Colon (tissue), 2 donors: ENCODE results near the gene NOL9.
"Not testable (repeated sequence)": the region's sequence is repeated elsewhere in the genome, so short reads cannot be mapped to it uniquely, and the experiment has no call there.

Experiments
- FAIRE-seq: peaks from 2 replicates; lab custom pipeline; 2012; peaks lifted over from hg19 to GRCh38; lab: Jason Lieb, UNC
- donor health status: control.
- donor health status: control.

Gene NOL9

DNA sequence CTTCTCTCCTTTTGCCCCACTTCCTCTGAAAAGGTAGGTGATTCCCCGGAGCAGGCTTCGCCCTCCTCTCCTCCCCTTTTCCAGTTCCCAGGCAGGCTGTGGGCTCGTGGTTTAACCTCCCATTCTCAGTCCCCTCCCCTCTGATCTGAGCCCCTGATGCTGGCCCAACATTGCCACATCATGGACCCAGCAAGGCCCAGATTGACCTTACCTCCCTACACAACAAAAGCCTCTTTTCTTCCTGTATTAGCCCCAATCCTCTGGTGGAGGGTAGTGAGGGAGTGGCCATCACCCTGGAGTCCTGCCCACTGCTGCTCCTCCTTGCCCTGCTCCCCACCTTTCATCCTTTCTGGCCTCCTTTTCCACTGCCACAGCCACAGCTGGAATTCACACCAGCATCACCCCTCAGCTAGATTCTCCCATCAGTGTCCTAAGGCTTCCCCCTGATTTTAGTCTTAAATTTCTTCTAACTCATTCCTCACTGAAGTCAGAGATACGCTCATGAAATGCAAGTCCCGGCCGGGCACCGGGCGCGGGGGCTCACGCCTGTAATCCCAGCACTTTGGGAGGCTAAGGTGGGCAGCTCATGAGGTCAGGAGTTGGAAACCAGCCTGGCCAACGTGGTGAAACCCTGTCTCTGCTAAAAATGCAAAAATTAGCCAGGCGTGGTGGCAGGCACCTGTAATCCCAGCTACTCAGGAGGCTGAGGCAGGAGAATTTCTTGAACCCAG, 18.5 kb upstream of the NOL9 start:
- no peak for FAIRE-seq

DNA sequence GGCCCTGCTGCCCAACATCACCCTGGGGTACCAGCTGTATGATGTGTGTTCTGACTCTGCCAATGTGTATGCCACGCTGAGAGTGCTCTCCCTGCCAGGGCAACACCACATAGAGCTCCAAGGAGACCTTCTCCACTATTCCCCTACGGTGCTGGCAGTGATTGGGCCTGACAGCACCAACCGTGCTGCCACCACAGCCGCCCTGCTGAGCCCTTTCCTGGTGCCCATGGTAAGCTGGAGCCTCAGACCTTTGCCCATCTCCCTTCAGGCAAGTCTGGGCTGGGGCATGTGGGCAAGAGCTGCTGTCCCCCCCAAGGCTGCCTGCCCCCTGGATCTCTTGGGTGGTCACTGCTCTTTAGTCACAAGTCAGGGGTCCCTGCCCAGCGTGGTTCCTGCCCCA, 16.7 kb upstream of the NOL9 start:
- no peak for FAIRE-seq

DNA sequence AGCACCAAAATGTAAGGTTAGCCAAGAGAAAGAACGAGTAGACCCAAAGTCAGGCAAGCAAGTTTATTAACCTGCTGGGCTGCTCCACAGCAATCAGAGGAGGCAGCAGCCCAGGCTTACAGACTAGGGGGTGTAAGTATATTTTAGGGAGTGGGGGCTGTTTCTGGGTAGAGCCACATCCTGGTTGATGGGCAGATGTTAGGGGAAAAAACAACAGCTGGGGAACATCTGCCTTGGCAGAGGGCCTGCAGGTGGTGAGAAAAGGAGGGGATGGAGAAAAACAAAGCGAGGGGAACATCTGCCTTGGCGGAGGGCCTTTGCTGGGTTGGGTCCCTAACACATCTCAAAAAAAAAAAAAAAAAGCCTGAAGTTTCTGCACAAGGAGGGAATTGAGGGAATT, 15.8 kb upstream of the NOL9 start:
- no peak for FAIRE-seq

DNA sequence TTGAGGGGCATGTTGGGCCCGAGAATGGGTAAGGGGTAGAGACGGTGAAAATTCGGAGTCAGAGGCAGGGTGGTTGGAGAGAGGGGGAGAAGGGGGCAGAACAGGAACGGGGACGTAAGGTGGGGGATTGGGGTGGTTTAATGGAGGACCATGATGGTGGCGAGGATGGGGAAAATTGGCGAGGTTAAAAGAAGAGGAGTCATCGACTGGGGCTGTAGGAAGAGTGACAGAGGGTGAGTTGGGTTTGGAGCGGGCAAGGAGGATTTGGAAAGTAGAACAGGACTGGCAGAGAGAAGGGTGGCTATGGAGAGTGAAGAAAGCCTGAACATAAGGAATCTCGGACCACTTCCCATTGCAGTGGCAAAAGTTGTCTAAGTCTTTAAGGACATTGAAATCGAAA, 14.7 kb upstream of the NOL9 start:
- FAIRE-seq = no peak

DNA sequence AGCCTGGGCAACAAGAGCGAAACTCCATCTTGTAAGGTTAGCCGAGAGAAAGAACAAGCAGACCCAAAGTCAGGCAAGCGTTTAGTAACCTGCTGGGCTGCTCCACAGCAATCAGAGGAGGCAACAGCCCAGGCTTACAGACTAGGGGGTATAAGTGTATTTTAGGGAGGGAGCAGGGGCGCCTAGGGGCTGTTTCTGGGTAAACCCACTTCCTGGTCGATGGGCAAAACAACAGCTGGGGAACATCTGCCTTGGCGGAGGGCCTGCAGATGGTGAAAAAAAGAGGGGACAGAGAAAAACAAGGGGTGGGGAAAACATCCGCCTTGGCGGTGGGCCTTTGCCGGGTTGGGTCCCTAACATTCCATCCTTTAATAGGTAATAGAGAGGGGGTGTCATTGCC, 6.0 kb upstream of the NOL9 start:
- FAIRE-seq = no peak

DNA sequence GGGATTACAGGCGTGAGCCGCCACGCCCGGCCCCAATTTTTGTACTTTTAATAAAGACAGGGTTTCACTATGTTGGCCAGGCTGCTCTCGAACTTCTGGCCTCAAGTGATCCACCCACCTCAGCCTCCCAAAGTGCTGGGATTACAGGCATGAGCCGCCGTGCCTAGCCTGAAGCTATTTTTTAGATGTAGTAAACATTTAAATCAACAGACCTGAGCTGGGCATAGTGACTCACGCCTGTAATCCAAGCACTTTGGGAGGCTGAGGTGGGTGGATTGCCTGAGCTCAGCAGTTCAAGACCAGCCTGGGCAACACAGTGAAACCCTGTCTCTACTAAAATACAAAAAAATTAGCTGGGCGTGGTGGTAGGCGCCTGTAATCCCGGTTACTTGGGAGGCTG, 4.8 kb upstream of the NOL9 start:
- not testable (repeated sequence) for FAIRE-seq

DNA sequence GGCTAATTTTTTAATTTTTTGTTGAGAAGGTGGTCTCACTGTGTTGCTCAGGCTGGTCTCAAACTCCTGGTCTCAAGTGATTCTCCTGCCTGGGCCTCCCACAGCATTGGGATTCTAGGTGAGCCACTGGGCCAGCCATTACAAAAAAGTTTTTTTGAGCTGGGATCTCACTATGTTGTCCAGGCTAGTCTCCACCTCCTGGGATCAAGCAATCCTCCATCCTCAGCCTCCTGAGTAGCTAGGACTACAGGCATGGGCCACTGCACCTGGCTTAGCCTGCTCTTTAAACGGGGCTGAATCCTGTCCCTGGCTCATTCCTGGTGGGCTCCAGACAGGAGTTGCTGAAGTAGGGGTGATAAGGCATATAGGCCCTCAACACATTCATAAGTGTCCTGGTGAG, 3.3 kb upstream of the NOL9 start:
- no peak for FAIRE-seq

DNA sequence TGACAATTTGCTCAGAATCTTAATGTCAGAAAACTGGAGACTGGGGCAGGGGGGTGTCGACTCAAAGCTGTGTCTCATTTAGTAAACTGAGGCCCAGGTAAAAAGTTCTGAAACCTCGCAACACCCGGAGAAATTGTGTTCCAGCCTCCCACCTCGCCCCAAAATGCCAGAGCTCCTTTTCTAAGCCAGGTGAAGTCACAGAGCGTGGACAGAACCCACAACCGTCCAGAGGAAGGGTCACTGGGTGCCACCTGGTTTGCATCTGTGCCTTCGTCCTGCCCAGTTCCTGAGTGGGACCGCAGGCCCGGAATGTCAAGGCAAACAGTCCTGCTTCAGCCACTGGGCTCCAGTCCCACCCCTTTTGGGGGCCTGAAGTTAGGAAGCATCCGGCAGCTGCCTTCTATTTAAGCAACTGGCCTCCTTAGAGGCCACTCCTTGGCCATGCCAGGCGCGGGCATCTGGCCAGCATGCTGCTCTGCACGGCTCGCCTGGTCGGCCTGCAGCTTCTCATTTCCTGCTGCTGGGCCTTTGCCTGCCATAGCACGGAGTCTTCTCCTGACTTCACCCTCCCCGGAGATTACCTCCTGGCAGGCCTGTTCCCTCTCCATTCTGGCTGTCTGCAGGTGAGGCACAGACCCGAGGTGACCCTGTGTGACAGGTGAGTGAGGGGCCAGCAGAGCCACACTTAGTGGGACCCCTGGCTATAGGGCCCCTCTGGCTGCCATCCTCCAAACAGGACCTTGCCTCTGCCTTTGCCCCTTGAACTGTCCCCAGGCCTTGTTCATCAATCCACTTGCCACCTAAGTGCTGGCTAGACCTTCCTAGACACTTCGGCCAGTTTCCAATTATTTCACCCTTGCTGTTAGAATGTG, 830 bp upstream of the NOL9 start, which contains the start of gene TAS1R1:
Gene TAS1R1, plus strand, starts transcription at position 401 of the 872 bp plus-strand sequence. Its CDS starts 67 bp downstream, at position 468.
- no peak for FAIRE-seq

DNA sequence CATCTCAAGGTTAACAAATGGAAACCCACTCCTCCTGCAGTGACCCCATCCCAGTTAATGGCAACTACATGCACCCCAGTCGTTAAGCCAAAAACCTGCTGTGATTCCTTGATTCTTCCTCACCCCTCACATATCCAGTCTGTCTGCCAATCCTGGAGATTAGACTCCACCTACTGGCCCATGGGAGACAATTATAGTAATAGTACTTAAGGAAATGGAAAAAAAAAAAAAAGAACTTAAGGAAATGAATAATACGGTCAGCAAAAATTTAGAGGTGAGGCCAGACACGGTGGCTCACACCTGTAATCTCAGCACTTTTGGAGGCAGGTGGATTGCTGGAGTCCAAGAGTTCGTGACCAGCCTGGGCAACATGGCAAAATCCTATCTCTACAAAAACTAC, 7.0 kb downstream of the NOL9 start:
- FAIRE-seq = no peak

DNA sequence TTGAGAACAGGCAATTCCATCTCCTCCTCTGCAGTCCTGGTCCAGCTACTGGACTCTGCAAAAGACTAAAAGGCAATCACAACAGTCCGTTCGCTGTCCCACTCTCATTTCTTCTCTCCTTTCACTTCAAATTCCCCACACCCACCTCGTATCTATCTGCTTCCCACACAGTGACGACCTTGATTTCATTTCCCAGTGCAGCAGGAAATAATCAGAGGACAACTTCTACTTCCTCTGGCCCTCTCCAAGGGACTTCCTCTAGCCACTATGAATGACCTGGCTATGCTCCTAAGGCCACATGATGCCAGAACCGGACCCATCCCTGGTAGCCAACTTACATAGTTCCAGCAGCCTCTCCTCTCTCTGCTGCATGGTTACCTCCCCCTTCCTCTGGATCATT, 8.0 kb downstream of the NOL9 start:
- no peak for FAIRE-seq

DNA sequence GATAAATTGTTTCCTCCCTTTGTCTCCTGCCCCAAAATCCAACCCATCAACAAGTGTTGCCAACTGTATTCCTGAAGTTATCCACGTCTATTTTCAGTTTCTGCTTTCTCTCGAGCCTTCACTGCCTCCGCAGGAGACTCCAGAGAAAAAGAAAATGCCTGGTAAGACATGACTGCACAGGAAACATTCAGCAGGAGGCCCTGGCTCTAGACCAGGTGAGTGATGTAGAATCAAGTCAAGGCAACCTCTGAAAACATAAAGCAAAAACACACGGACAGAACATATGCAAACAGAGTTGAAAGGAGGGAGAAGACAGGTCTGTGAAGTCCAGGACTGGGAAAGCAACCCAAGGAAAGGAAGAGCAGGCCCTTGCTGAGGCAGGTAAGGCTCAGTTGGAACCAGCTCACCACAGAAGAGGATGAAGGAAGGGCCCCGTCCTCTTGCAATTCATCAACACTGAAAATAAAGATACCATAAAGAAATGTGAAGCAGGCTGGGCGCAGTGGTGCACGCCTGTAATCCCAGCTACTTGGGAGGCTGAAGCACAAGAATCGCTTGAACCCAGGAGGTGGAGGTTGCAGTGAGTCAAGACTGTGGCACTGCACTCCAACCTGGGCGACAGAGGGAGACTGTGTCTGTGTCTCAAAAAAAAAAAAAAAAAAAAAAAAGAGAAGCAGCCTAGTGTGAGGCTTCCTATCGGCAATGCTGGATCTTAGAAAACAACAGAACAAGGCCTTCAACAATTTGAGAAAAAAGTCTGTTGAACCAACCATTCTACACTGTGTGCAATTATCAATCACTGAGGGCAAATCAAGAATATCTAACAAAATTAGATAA, 8.8 kb downstream of the NOL9 start:
- no peak for FAIRE-seq

DNA sequence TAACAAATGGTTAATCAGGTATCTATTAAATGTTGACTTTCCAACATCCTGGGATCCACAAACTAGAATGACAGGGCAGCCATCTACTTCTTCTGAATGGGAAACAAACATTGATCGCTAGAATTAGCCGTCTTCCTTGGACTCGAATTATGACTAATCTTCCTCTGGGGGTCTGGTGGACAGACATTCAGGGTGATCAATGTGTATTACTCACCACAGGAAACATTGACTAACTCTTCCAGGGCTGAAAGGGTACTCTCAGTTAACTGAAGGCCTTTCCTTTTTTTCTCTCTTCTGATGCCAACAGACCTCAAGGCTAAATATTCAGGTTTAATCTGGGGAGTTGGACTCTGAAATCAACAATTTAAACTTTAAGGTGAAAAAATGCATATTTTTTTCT, 9.5 kb downstream of the NOL9 start:
- no peak for FAIRE-seq

DNA sequence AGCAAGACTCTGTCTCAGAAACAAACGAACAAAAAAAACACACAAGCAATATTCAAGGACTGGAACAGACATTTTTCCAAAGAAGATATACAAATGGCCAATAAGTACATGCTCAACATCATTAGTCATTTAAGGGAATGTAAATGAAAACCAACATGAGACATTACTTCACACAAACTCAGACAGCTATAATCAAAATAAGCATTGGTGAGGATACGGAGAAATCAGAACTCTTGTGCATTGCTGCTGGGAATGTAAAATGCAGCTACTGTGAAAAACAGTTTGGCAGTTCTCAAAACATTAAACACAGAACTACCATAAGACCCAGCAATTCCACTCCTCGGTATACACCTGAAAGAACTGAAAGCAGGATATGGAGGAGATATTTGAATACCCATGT, 15.4 kb downstream of the NOL9 start:
- FAIRE-seq = no peak

DNA sequence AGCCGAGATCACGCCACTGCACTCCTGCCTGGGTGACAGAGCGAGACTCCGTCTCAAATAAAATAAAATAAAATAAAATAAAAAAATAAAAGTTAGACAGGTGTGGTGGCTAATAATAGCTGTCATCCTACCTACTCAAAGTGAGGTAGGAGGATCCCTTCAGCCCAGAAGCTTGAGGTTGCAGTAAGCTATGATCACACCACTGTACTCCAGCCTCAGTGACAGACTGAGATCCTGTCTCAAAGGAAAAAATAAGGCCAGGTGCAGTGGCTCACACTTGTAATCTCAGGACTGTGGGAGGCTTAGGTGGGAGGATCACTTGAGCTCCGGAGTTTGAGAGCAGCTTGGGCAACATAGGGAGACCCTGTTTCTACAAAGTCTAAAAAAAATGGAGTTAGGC, 18.0 kb downstream of the NOL9 start:
- no peak for FAIRE-seq

DNA sequence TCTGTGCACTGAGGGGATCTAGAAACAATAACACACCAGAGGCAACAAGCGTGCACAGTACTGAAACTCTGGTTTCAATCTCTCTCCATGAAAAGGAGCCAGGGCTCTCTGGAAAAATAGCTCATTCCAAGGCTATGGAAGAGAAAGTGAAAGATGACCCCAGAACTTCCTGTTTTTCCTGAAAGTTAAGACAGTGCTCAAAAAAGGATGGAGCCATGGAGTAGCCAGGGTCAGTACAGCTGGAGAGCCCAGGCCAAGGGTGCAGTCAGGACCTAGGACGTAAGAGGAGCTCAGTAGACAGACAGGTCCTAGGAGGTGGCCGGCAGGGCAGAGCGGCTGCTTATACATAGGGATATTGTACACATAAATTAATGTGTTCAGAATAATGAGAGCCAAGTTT, 19.1 kb downstream of the NOL9 start:
- no peak for FAIRE-seq

DNA sequence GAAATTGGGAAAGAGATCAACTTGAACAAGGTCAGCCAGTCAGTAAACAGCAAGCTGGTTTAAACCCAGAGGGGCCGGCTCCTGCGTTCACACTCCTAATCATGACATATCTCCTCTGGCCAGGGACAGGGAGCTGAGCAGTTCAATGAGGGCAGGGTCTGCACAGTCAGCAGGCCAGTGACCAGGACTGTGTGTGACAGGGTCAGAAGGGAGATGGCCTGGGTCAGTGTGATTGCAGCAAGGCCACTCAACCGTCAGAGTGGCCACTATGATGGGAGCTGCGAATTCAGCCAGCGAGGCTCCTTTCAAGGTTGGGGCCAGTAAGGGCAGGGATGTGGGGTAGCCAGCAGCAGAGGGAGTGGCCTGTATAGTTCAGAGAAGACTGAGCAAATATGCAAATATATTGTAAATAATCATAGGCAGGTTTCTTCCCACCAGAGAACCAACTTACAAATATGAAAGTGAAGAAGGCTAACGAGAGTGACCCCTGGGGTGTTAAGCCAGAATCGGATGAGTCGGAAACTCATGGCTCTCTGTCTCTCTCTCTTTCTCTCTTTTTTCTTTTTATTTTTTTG, 20.0 kb downstream of the NOL9 start:
- FAIRE-seq = no peak

DNA sequence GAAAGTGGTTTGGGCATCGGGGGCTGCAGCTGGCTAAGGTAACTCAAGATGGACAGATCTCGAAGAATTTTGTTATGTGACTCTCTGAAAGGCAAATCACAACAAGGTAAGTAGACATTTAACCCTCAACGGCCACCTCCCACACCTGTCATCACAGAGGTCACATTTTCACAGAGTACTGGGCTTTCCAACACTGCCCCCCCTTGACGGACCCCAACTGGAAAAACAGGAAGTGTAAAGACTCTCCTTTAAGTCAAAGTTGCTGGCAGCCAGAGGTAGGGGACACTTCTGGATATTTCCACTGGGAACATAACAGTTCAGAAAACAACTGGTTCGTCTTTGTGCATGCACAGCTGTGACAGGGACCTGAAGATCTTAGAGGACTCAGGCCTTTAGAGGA, 22.3 kb downstream of the NOL9 start:
- FAIRE-seq = no peak

DNA sequence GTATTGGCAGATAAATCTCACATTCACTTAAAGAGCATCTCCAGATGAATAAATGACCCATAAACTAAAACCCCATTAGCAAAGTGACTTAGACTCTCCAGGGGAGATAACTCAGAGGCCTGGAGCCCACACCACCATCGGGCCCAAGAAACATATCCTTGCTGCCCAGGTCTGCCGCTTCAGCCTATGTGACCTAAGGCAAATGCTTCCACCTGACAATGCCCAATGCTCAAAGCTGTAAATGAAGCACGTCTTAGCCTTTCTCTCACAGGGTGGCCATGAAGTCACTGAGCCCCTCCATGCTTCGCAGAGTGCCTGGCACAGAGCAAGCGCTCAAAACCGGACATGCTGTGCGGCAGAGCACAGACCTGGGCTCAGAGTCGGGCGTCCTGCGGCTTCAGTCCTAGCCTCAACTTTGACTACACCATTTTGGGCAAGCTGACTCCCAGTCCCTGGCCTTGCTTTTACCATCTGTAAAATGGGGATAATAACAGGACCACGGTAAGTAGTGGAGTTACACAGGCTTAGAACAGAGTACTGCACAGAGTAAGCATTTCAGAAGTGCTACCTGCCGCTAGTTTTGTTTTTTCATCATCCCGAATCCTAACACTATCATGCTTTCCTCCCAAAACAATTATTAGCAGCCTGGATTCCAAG, 23.7 kb downstream of the NOL9 start:
- no peak for FAIRE-seq

DNA sequence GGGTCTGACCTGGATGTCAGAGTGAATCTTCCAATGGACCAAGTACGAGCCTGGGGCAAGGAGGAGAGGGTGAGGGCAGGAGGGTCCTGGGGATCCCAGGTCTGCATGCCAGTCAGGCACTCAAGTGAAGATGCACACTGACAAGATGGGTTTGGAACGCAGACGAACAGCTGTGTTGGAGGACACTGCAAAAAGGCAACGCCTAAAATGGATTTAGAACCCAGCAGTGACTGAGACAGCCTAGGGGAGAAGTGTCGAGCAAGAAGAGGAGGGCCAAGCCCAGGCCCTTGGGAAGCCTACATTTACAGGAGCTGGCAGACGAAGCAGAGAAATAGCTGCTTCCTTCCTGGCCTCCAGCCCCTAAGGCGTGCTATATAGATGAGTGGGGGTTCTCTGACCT, 25.8 kb downstream of the NOL9 start:
- FAIRE-seq = no peak

DNA sequence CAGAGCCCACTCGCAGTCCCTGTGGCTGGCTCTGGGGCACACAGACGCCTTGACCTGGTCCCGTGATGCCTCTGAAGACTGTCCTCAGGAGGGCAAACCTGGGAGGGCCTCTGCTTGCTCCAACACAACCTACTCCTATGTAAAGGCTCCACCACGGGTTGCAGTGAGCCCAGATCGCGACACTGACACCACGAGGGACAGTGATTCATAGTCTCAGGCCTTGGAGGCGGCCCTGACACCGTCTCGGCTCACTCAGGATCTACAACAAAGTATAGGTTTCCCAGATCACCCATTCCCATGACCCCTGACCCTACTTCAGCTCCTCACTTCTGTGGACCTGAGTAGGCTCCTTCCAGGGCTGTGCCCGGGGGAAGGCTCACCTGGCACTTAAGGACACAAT, 28.0 kb downstream of the NOL9 start:
- no peak for FAIRE-seq

DNA sequence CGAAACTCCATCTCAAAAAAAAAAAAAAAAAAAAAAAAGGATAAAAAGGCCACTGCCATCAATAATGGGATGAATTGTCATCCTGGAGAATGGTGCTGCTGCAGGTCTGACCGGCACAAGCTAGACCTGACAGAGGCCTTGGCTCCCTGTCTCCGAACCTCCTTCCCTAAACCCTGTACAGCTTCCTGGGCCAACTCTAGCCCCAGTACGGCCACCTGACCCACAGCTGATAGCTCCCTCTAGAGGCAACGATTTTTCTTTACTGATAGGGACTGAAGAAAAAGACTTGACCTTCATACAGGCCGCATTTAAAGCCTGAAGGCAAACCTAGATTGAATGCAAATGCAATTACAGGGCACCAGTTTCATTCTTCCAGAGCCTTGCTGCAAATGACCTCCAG, 30.7 kb downstream of the NOL9 start:
- no peak for FAIRE-seq

DNA sequence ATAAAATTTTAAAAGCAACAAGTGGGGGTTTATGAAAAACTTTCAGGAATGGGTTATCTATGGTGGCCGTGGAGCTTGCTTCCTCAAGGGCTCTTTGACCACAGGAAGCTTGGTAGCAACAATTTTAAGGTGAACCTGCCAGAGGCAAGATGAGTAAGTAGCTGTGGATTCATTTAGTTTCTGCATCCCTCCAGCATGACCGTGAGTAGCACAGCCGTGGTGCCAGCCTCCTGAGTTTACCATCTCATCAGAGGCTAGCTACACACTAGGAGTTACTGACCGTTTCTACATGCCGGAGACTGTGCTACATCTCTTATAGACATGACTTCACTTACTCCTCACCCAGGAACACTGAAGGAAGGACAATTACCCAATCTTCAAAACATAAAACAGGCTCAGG, 32.8 kb downstream of the NOL9 start:
- no peak for FAIRE-seq
